DMS53 treated with DMSO at 0.1 percent for 48 hours (cell line): ENCODE results near the gene MCF2L2.

Experiments
- DNase-seq: peaks from one replicate; lab custom pipeline; 2025; ENCODE audit not compliant: unreplicated experiment; lab: John Stamatoyannopoulos, UW

Gene MCF2L2

GRCh38 chr3:183401678-183402077 is 26.7 kb downstream of the MCF2L2 start:
- DNase-seq, result no peak

GRCh38 chr3:183400352-183400751 is 28.1 kb downstream of the MCF2L2 start:
- no peak for DNase-seq

- no peak for DNase-seq
Observed at GRCh38 chr3:183396662-183397391, 31.6 kb downstream of the MCF2L2 start.

- DNase-seq, result no peak
Observed at GRCh38 chr3:183394150-183394549, 34.3 kb downstream of the MCF2L2 start.

GRCh38 chr3:183393625-183394024 is 34.8 kb downstream of the MCF2L2 start:
- DNase-seq, result no peak

GRCh38 chr3:183392186-183393034 is 36.0 kb downstream of the MCF2L2 start:
- peak; percentile 21 for DNase-seq

GRCh38 chr3:183391460-183391859 is 37.0 kb downstream of the MCF2L2 start:
- DNase-seq, result no peak

GRCh38 chr3:183390844-183391243 is 37.6 kb downstream of the MCF2L2 start:
- no peak for DNase-seq

- no peak for DNase-seq
Observed at GRCh38 chr3:183388213-183388895, 40.1 kb downstream of the MCF2L2 start.

- DNase-seq, result no peak
Observed at GRCh38 chr3:183387797-183388196, 40.6 kb downstream of the MCF2L2 start.

GRCh38 chr3:183386651-183387050 is 41.8 kb downstream of the MCF2L2 start:
- DNase-seq, result no peak

GRCh38 chr3:183385698-183386613 is 42.5 kb downstream of the MCF2L2 start:
- peak; percentile 47 for DNase-seq

GRCh38 chr3:183381673-183382072 is 46.7 kb downstream of the MCF2L2 start:
- DNase-seq, result no peak

- DNase-seq, result peak; percentile 45
Observed at GRCh38 chr3:183381179-183381578, 47.2 kb downstream of the MCF2L2 start.

- DNase-seq, result peak; percentile 78
Observed at GRCh38 chr3:183378951-183379350, 49.5 kb downstream of the MCF2L2 start.

- no peak for DNase-seq
Observed at GRCh38 chr3:183378545-183378944, 49.9 kb downstream of the MCF2L2 start.

GRCh38 chr3:183378008-183378407 is 50.4 kb downstream of the MCF2L2 start:
- peak; percentile 91 for DNase-seq

GRCh38 chr3:183377307-183377959 is 51.0 kb downstream of the MCF2L2 start:
- DNase-seq, result peak; percentile 91

GRCh38 chr3:183375787-183376186 is 52.6 kb downstream of the MCF2L2 start:
- no peak for DNase-seq

GRCh38 chr3:183375337-183375736 is 53.1 kb downstream of the MCF2L2 start:
- no peak for DNase-seq
